LNCaP clone FGC (cell line): ENCODE data around the gene SLC20A1.

ENCODE experiments used
- DNase-seq: peaks from one replicate; pipeline ENCODE4 v3.0.0-alpha.2; 2011; ENCODE audit warnings: low read depth
- H3K4me3 ChIP-seq: 2 replicates; pipeline ENCODE4 v1.5.1; 2011; ENCODE audit warnings: mild to moderate bottlenecking, low read depth, low read length, control low read depth
- TF ChIP-seq, protein P1 (sequence below): IDR thresholded peaks from 2 replicates; pipeline ENCODE4 v1.5.1; 2012; ENCODE audit warnings: mild to moderate bottlenecking; ENCODE audit not compliant: control insufficient read depth, insufficient read depth; ENCODE audit errors: extremely low read depth

Gene SLC20A1

GRCh38 chr2:112644933-112645309 is 818 bp upstream of the SLC20A1 start:
- H3K4me3 ChIP-seq, result peak overlapping the region; percentile 80
- DNase-seq, result no peak
- TF ChIP-seq, protein P1, sequence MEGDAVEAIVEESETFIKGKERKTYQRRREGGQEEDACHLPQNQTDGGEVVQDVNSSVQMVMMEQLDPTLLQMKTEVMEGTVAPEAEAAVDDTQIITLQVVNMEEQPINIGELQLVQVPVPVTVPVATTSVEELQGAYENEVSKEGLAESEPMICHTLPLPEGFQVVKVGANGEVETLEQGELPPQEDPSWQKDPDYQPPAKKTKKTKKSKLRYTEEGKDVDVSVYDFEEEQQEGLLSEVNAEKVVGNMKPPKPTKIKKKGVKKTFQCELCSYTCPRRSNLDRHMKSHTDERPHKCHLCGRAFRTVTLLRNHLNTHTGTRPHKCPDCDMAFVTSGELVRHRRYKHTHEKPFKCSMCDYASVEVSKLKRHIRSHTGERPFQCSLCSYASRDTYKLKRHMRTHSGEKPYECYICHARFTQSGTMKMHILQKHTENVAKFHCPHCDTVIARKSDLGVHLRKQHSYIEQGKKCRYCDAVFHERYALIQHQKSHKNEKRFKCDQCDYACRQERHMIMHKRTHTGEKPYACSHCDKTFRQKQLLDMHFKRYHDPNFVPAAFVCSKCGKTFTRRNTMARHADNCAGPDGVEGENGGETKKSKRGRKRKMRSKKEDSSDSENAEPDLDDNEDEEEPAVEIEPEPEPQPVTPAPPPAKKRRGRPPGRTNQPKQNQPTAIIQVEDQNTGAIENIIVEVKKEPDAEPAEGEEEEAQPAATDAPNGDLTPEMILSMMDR, result no peak

- H3K4me3 ChIP-seq, result peak overlapping the region; percentile 80
- TF ChIP-seq, protein P1, result no peak
- no peak for DNase-seq
These were observed 472 bp downstream of the SLC20A1 start for GRCh38 chr2:112646102-112646719.

DNA sequence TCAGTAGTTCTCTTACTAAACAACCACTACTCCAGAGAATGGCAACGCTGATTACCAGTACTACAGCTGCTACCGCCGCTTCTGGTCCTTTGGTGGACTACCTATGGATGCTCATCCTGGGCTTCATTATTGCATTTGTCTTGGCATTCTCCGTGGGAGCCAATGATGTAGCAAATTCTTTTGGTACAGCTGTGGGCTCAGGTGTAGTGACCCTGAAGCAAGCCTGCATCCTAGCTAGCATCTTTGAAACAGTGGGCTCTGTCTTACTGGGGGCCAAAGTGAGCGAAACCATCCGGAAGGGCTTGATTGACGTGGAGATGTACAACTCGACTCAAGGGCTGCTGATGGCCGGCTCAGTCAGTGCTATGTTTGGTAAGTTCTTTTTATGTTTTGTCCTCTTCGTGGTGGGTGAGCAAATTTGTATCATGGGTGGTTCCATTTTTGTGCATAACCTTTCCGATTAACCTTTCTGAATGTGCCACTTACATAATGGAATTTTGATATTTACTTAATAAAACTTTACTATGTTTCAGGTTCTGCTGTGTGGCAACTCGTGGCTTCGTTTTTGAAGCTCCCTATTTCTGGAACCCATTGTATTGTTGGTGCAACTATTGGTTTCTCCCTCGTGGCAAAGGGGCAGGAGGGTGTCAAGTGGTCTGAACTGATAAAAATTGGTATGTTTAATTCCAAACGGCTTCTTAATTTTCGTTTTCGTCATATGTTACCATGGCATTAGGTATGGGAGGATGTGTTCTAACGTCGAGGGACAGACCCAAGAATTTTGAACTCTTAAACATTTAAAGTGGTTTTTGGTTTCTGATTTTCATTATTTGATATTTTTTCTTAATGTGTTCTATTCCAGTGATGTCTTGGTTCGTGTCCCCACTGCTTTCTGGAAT is 1.3 kb downstream of the SLC20A1 start:
- TF ChIP-seq, protein P1, result no peak
- no peak for DNase-seq
- peak overlapping the region; percentile 80 for H3K4me3 ChIP-seq

- no peak for DNase-seq
- H3K4me3 ChIP-seq, result no peak overlapping the region
- TF ChIP-seq, protein P1, result no peak
These were observed 2.3 kb downstream of the SLC20A1 start for GRCh38 chr2:112648081-112648480.

GRCh38 chr2:112656679-112657078 is 10.9 kb downstream of the SLC20A1 start:
- no peak for DNase-seq

GRCh38 chr2:112658301-112658700 is 12.6 kb downstream of the SLC20A1 start:
- DNase-seq, result no peak
- TF ChIP-seq, protein P1, result no peak
- no peak overlapping the region for H3K4me3 ChIP-seq

More at GRCh38 chr2:112656679-112657078, 10.9 kb downstream of the SLC20A1 start:
- TF ChIP-seq, protein P1, result no peak
- no peak overlapping the region for H3K4me3 ChIP-seq
